ENCODE measurements around the gene OR5H2. TPM values are rescaled to one million over a fixed set of nuclear protein-coding genes. Genes with fewer than 3 reads are reported as not detected.

Gene OR5H2
- total RNA-seq, 1 experiment from 2014 or later, result not detected

GRCh38 chr3:98240131-98240530 lies 42.2 kb upstream of the OR5H2 start:
- Mint-ChIP-seq H3K9me3 (peaks cover 14% of the 10 kb centered on the region), H3K36me3 (peaks cover 8% of the 10 kb centered on the region), H3K27ac (no peak overlapping the region), H3K4me3 (no peak overlapping the region), H3K4me1 (peaks cover 39% of the 10 kb centered on the region), H3K27me3 (ENCODE audit: low read depth) (peaks cover 11% of the 10 kb centered on the region)
- ATAC-seq (no peak), DNase-seq (ENCODE audit: low spot score) (no peak)
- ChIA-PET POLR2A (interaction anchor here (0.6 kb wide), 1 partner anchor 763 kb away, joined by 3 read pairs; no protein-coding TSS in a partner anchor), CTCF (no interaction called here)
- TF ChIP-seq ERG (CRISPR knock-in tag; IDR thresholded peaks at IDR 0.05) (no peak), ZBTB43 (CRISPR knock-in tag; IDR thresholded peaks at IDR 0.05) (no peak), OVOL2 (CRISPR knock-in tag; IDR thresholded peaks at IDR 0.05; ENCODE audit: borderline replicate concordance) (no peak), ATF2 (CRISPR knock-in tag; IDR thresholded peaks at IDR 0.05; ENCODE audit: borderline replicate concordance, low read depth) (no peak), MXD4 (CRISPR knock-in tag; IDR thresholded peaks at IDR 0.05; ENCODE audit: borderline replicate concordance) (no peak), RORB (CRISPR knock-in tag; IDR thresholded peaks at IDR 0.05) (no peak), JAZF1 (CRISPR knock-in tag; IDR thresholded peaks at IDR 0.05) (no peak), NFE2L1 (CRISPR knock-in tag; IDR thresholded peaks at IDR 0.05) (no peak), CREB1 (CRISPR knock-in tag; IDR thresholded peaks at IDR 0.05) (no peak), ZNF532 (CRISPR knock-in tag; IDR thresholded peaks at IDR 0.05; ENCODE audit: borderline replicate concordance) (no peak), SP1 (CRISPR knock-in tag; conservative IDR thresholded peaks at IDR 0.05) (no peak), IRF1 (CRISPR knock-in tag; IDR thresholded peaks at IDR 0.05) (no peak)

- peaks cover 10% of the 10 kb centered on the region for H3K36me3 Mint-ChIP-seq
- peaks cover 20% of the 10 kb centered on the region for H3K9me3 Mint-ChIP-seq
- ChIA-PET CTCF (interaction anchor here (0.7 to 2.2 kb wide), 2 partner anchors 17 to 87 kb away, joined by 3 to 9 read pairs; no protein-coding TSS in a partner anchor), POLR2A (no interaction called here)
- H3K4me1 Mint-ChIP-seq, result peaks cover 39% of the 10 kb centered on the region
- H3K27ac Mint-ChIP-seq, result no peak overlapping the region
- DNase-seq (ENCODE audit: low spot score) (no peak), ATAC-seq (no peak)
- H3K27me3 Mint-ChIP-seq (ENCODE audit: low read depth), result peaks cover 12% of the 10 kb centered on the region
- TF ChIP-seq FOXP4 (CRISPR knock-in tag; IDR thresholded peaks at IDR 0.05) (no peak), ZMAT4 (CRISPR knock-in tag; IDR thresholded peaks at IDR 0.05) (peak; percentile 74; the same call in 1 of the 2 replicates)
- no peak overlapping the region for H3K4me3 Mint-ChIP-seq
Observed at GRCh38 chr3:98242155-98242554, 40.1 kb upstream of the OR5H2 start.

Data from WTC11 (cell line).